Ishikawa (cell line): ENCODE measurements around the gene AKR1B15.

ENCODE experiments used
- RAD21 ChIP-seq: IDR thresholded peaks from 2 replicates; pipeline ENCODE4 v1.6.1; 2012; ENCODE audit warnings: low read depth
- REST ChIP-seq: IDR thresholded peaks from 2 replicates; pipeline ENCODE4 v1.6.1; 2012; ENCODE audit warnings: low read depth, mild to moderate bottlenecking

DNA sequence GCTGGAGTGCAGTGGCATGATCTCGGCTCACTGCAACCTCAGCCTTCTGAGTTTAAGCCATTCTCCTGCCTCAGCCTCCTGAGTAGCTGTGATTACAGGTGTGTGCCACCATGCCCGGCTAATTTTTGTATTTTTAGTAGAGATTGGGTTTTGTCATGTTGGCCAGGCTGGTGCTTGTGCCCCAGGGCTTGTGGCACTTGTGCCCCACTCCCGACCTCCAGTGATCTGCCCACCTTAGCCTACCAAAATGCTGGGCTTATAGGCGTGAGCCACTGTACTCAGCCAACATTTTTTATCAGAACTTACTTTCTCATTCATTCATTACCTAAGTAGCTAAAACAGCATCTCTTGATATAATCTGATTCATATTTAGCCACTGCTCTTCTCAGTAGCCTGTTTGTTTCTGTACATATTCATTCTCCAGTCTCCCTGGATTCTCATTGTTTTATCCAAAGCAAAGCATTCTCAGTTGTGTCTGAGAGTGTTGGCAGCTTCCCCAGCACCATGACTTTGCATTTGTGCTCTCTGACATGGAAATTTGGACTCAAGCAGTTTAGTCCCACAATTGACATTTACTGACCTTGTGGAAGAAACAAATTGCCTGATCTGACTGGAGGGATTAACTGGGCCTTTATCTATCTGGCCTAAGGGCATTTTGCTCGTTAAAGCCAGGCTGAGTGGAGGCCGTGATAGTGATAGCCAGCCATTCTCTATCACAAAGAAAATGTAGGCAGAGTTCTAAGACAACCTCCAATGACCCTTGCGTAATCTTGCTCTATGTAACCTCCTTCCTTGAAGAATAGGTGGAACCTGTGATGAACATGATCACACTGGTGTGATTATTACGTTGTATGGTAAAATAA is 44.9 kb downstream of the AKR1B15 start:
- TF ChIP-seq REST, result no peak
- TF ChIP-seq RAD21, result no peak
